CD8-positive, alpha-beta memory T cell (primary cell): ENCODE data around the gene TXNL4A. TPM values are rescaled to one million over a fixed set of nuclear protein-coding genes. Genes with fewer than 3 reads are reported as not detected.
A peak's percentile ranks its signal among the peaks of the same experiment; 100 is the strongest.

Source experiments
- CTCF ChIA-PET: fragments of 350-600 bp; sonication (Branson Sonifier 250); formaldehyde crosslinking; loops from one replicate; lab custom pipeline; 2021; ENCODE audit warnings: antibody characterized with exemption; lab: Charles Lee
- POLR2A ChIA-PET: fragments of 350-600 bp; sonication (Branson Sonifier 250); formaldehyde crosslinking; loops from one replicate; lab custom pipeline; 2021; ENCODE audit warnings: antibody characterized with exemption; lab: Charles Lee
- DNase-seq, 5 donors: peaks; one replicate each; pipeline versions ENCODE4 v3.0.0 to v3.0.0-alpha.2; 2020 to 2022; ENCODE audit warnings: mixed read lengths in 1 of 5
- H3K27ac ChIP-seq: one replicate; pipeline ENCODE4 v1.7.0; 2013; ENCODE audit warnings: low read depth, mild to moderate bottlenecking, low read length, moderate library complexity
- H3K27me3 ChIP-seq: 2 replicates; pipeline ENCODE4 v1.7.0; 2013; ENCODE audit warnings: low read length, mild to moderate bottlenecking; ENCODE audit not compliant: insufficient read depth, poor library complexity, severe bottlenecking
- H3K36me3 ChIP-seq: 2 replicates; pipeline ENCODE4 v1.7.0; 2013; ENCODE audit warnings: mild to moderate bottlenecking, low read length, moderate library complexity; ENCODE audit not compliant: insufficient read depth
- H3K4me1 ChIP-seq: 2 replicates; pipeline ENCODE4 v1.7.0; 2013; ENCODE audit warnings: mild to moderate bottlenecking, low read length, moderate library complexity; ENCODE audit not compliant: insufficient read depth
- H3K4me3 ChIP-seq: 2 replicates; pipeline ENCODE4 v1.7.0; 2013; ENCODE audit warnings: mild to moderate bottlenecking, low read length
- H3K9me3 ChIP-seq: 2 replicates; pipeline ENCODE4 v1.7.0; 2013; ENCODE audit warnings: mild to moderate bottlenecking, low read length
- H3K27ac Mint-ChIP-seq, 8 donors: one replicate each; pipeline ENCODE4 v1.8.0; 2020 to 2021; ENCODE audit warnings: mixed read lengths in 8 of 8, mild to moderate bottlenecking in 6 of 8, inconsistent platforms in 3 of 8, moderate library complexity in 3 of 8
- H3K27me3 Mint-ChIP-seq, 2 donors: one replicate each; pipeline ENCODE4 v1.8.0; 2020 to 2021; ENCODE audit warnings: mixed read lengths in 2 of 2, mild to moderate bottlenecking in 1 of 2, moderate library complexity in 1 of 2
- H3K36me3 Mint-ChIP-seq, 3 donors: one replicate each; pipeline ENCODE4 v1.8.0; 2020 to 2021; ENCODE audit warnings: mixed read lengths in 3 of 3, inconsistent platforms in 1 of 3, mild to moderate bottlenecking in 1 of 3
- H3K4me1 Mint-ChIP-seq, 3 donors: one replicate each; pipeline ENCODE4 v1.8.0; 2020 to 2021; ENCODE audit warnings: mixed read lengths in 3 of 3, inconsistent platforms in 1 of 3, mild to moderate bottlenecking in 1 of 3
- H3K4me3 Mint-ChIP-seq, 7 donors: one replicate each; pipeline ENCODE4 v1.8.0; 2020 to 2021; ENCODE audit warnings: mixed read lengths in 7 of 7, mild to moderate bottlenecking in 6 of 7, moderate library complexity in 4 of 7, inconsistent platforms in 2 of 7
- H3K9me3 Mint-ChIP-seq, 5 donors: one replicate each; pipeline ENCODE4 v1.8.0; 2020 to 2022; ENCODE audit warnings: mixed read lengths in 5 of 5, mild to moderate bottlenecking in 3 of 5, moderate library complexity in 2 of 5, inconsistent platforms in 1 of 5
- polyA plus RNA-seq: library from polyadenylated mRNA; unstranded; fragments of 300-500 nt; fragmentation: Illumina TruSeq; gene quantifications from one replicate; pipeline ENCODE4 v1.2.3, GENCODE V29; 2021
- total RNA-seq, 2 experiments: library from RNA; stranded (reverse); gene quantifications; one replicate each; pipeline ENCODE4 v1.2.3, GENCODE V29; 2021

Gene TXNL4A
- total and polyA plus RNA-seq, 3 experiments from 2014 or later: 198 to 260 (median 202) TPM

DNA sequence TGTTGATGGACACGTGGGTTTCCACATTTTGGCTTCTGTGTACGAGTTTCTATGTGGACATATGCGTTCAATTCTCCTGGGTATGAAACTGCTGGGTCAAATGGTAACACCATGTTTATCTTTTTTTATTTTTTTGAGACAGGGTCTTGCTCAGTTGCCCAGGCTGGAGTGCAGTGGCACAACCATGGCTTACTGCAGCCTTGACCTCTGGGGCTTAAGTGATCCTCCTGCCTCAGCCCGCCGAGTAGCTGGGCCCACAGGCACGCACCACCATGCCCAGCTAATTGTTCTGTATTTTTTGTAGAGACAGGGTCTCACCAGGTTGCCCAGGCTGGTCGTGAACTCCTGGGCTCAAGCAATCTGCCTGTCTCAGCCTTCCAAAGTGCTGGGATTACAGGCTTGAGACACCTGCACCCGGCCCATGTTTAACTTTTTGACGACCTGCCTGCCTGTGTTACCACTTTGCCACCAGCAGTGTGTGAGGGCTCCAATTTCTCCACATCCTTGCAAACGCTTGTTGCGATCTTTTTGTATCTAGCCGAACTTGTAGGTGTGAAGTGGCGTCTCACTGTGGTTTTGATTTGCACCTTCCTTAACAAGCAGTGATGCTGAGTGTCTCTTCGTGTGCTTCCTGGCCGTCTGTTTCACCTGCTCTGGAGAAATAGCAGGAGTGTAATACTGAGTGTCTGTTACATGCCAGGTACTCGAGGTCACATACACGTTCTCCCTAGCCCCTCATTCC is 17.0 kb downstream of the TXNL4A start:
- Histone ChIP-seq H3K27me3 (no peaks in the 10 kb centered on the region), H3K36me3 (peaks cover 24% of the 10 kb centered on the region), H3K9me3 (no peaks in the 10 kb centered on the region), H3K27ac (no peak overlapping the region), H3K4me1 (no peaks in the 10 kb centered on the region), H3K4me3 (no peak overlapping the region)
- Mint-ChIP-seq H3K4me3 (peak overlapping the region in 3 of 7 donors; percentile 7 to 55 (median 23)), H3K27ac (peak overlapping the region; percentile 19 to 86 (median 80)), H3K4me1 (peaks cover 22 to 28% (median 25%) of the 10 kb centered on the region in 3 donors), H3K27me3 (no peaks in the 10 kb centered on the region), H3K36me3 (peaks cover 5 to 75% (median 11%) of the 10 kb centered on the region in 3 donors), H3K9me3 (no peaks in the 10 kb centered on the region)
- ChIA-PET POLR2A (no interaction called here), CTCF (no interaction called here)
- no peak for DNase-seq

- peaks cover 5 to 67% (median 11%) of the 10 kb centered on the region in 3 donors for H3K36me3 Mint-ChIP-seq
- Histone ChIP-seq H3K36me3 (peaks cover 20% of the 10 kb centered on the region), H3K4me3 (no peak overlapping the region), H3K9me3 (no peaks in the 10 kb centered on the region), H3K4me1 (no peaks in the 10 kb centered on the region), H3K27me3 (no peaks in the 10 kb centered on the region), H3K27ac (no peak overlapping the region)
- peak overlapping the region in 4 of 8 donors; percentile 19 to 85 (median 60) for H3K27ac Mint-ChIP-seq
- H3K27me3 Mint-ChIP-seq: no peaks in the 10 kb centered on the region
- H3K4me1 Mint-ChIP-seq: peaks cover 24 to 26% (median 24%) of the 10 kb centered on the region in 3 donors
- POLR2A ChIA-PET: no interaction called here
- no peaks in the 10 kb centered on the region for H3K9me3 Mint-ChIP-seq
- peak overlapping the region in 1 of 7 donors; percentile 29 for H3K4me3 Mint-ChIP-seq
- no peak for DNase-seq
- CTCF ChIA-PET: no interaction called here
Observed at GRCh38 chr18:79970419-79971133, 17.8 kb downstream of the TXNL4A start.

GRCh38 chr18:79965119-79965902 is 23.1 kb downstream of the TXNL4A start:
- no peak overlapping the region for H3K27ac ChIP-seq
- Mint-ChIP-seq H3K27me3 (peaks cover 0 to 7% of the 10 kb centered on the region in 2 donors), H3K4me1 (peaks cover 30 to 48% (median 31%) of the 10 kb centered on the region in 3 donors), H3K4me3 (peak overlapping the region; percentile 79 to 87 (median 84)), H3K36me3 (peaks cover 0 to 21% (median 0%) of the 10 kb centered on the region in 3 donors), H3K27ac (peak overlapping the region; percentile 56 to 94 (median 90)), H3K9me3 (no peaks in the 10 kb centered on the region)
- peak in 1 of 5 donors; percentile 41 for DNase-seq
- POLR2A ChIA-PET: interaction anchor here (1.0 to 1.5 kb wide), 2 partner anchors 20 to 69 kb away, joined by 5 to 6 read pairs; no protein-coding TSS in a partner anchor
- H3K36me3 ChIP-seq: peaks cover under 1% of the 10 kb centered on the region
- peaks cover 28% of the 10 kb centered on the region for H3K4me1 ChIP-seq
- H3K27me3 ChIP-seq: no peaks in the 10 kb centered on the region
- no peaks in the 10 kb centered on the region for H3K9me3 ChIP-seq
- peak overlapping the region; percentile 28 for H3K4me3 ChIP-seq
- CTCF ChIA-PET: interaction anchor here (0.8 to 2.0 kb wide), 3 partner anchors 13 to 20 kb away, joined by 3 to 13 read pairs (median 3); partner anchors contain the start of gene SLC66A2

DNA sequence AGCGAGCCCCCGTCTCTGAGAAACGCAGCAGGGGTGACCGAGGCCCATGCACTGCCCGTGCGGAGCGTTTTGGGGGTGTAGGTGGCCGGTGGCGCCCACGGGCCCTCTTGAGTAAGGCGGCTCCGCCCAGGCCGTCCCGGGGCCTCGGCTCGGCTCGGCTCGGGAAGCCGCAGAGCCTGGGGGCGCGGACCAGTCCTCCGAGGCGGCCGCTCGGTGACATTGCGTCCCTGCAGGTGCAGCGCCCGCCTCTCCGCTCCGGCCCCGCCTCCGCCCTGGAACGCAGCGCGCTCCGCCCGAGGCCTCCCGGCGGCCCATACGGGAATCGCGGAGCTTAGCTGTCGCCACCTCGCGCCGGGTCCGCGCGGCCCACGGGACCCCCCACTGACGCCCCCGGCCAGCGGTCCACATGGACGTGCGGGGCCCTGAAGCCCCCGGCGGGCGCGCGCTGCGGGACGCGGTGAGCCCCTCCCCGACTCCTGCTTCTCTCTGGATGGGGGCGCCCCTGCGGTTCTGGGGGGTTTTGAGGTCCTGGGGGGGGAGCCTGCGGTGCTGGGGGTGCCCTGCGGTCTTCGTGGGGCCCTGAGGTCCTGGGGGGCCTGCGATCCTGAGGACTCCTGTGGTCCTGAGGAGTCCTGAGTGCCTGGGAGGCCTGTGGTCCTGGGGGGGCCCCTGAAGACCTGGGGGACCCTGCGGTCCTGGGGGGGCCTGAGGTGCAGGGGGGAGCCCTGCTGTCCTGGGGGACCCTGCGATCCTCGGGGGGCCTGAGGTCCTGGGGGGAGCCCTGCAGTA is 23.8 kb downstream of the TXNL4A start, which contains the start of gene HSBP1L1:
Gene HSBP1L1, plus strand, starts transcription at position 314 of the 789 bp plus-strand sequence. Its CDS starts 93 bp downstream, at position 407.
- H3K9me3 Mint-ChIP-seq: no peaks in the 10 kb centered on the region
- Histone ChIP-seq H3K36me3 (no peaks in the 10 kb centered on the region), H3K9me3 (no peaks in the 10 kb centered on the region), H3K27ac (no peak within 1 kb of the TSS), H3K27me3 (no peaks in the 10 kb centered on the region), H3K4me1 (peaks cover 34% of the 10 kb centered on the region), H3K4me3 (peak within 1 kb of the TSS; percentile 28)
- H3K27me3 Mint-ChIP-seq: peaks cover 0 to 7% of the 10 kb centered on the region in 2 donors
- H3K4me1 Mint-ChIP-seq: peaks cover 33 to 51% (median 34%) of the 10 kb centered on the region in 3 donors
- POLR2A ChIA-PET: interaction anchor here (1.0 to 1.6 kb wide), 2 partner anchors 13 to 69 kb away, joined by 5 to 6 read pairs; partner anchors contain the start of gene SLC66A2
- peak within 1 kb of the TSS; percentile 82 to 98 (median 96) for H3K27ac Mint-ChIP-seq
- peak within 1 kb of the TSS; percentile 81 to 87 (median 85) for H3K4me3 Mint-ChIP-seq
- CTCF ChIA-PET: interaction anchor here (0.8 to 2.0 kb wide), 4 partner anchors 8 to 20 kb away, joined by 3 to 13 read pairs (median 3); partner anchors contain the start of gene SLC66A2
- peaks cover 0 to 15% (median 0%) of the 10 kb centered on the region in 3 donors for H3K36me3 Mint-ChIP-seq
- DNase-seq: peak; percentile 50 to 79 (median 61)

DNA sequence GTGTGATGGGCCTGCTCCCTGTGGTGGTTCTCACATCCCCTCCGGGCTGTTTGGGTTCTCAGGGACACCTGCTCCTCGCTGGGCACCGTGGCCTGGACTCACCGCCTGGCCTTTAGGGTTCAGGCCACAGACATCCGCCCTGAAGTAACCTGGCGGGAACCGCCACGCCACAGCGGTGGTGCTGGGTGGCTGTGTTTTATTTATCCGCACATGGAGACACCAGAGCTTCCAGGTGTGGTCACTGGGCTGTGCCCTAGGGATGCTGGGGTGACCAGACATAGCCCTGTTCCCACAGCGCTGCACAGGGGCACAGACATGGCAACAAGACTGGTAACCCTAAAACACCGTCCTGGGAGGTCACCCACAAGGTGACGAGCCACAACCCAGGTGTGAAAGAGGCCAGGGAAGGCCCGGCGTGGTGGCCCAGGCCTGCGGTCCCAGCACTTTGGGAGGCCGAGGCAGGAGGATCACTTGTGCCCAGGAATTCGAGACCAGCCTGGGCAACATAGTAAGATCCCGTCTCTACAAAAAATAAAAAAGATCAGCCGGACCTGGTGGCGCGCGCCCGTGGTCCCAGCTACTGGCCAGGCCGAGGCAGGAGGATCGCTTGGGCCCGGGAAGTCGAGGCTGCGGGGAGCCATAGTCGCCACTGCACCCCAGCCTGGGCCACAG is 24.6 kb downstream of the TXNL4A start:
- no peaks in the 10 kb centered on the region for H3K27me3 ChIP-seq
- Mint-ChIP-seq H3K9me3 (no peaks in the 10 kb centered on the region), H3K27me3 (peaks cover 0 to 7% of the 10 kb centered on the region in 2 donors), H3K36me3 (peaks cover 0 to 14% (median 0%) of the 10 kb centered on the region in 3 donors), H3K4me3 (peak overlapping the region; percentile 78 to 86 (median 84)), H3K4me1 (peaks cover 32 to 49% (median 34%) of the 10 kb centered on the region in 3 donors), H3K27ac (peak overlapping the region; percentile 82 to 98 (median 96))
- no peak for DNase-seq
- H3K27ac ChIP-seq: no peak overlapping the region
- H3K4me1 ChIP-seq: peaks cover 35% of the 10 kb centered on the region
- H3K9me3 ChIP-seq: no peaks in the 10 kb centered on the region
- H3K4me3 ChIP-seq: peak overlapping the region; percentile 28
- H3K36me3 ChIP-seq: no peaks in the 10 kb centered on the region
- ChIA-PET POLR2A (interaction anchor here (0.7 to 1.6 kb wide), 5 partner anchors 11 to 565 kb away, joined by 3 to 6 read pairs (median 4); partner anchors contain the start of genes SLC66A2 and TXNL4A), CTCF (interaction anchor here (0.8 to 2.0 kb wide), 5 partner anchors 9 to 21 kb away, joined by 3 to 13 read pairs (median 3); partner anchors contain the start of gene SLC66A2)

DNA sequence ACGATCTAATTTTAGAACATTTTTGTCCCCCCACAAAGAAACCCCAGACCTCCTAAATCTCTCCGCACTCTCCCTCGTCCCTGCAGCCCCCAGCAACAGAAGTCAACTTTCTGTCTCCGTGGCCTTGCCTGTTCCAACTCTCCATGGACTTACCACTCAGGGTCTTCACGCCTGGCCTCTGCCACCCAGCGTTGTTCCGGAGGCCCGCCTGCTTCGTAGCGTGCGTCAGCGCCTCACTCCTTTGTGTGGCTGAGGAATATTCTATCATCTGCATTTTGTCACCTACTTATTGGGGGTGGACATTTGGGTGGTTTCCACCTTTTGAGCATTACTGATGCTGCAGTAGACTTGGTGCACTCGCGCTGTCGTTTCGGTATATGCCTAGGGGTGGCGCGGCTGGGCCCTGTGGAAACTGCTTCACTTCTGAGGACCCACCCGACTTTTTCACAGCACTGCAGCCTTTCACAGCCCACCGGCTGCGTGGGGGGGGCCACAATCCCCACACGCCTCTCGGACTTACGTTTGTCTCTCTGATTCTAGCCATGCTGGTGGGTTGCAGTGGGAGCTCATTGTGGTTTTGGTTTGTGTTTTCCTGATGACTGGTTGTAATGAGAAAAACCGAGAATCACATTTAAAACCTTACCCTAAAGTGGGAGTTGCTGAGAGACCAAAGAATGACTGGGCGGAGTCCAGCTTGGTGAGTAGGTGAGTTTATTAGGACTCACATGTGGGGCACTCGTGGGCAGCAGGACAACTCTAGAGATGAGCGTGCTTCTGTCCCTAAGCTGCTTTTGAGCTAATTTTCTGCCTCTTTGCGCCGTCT is 25.3 kb downstream of the TXNL4A start:
- ChIA-PET CTCF (interaction anchor here (0.9 to 2.0 kb wide), 5 partner anchors 10 to 22 kb away, joined by 3 to 13 read pairs (median 4); partner anchors contain the start of gene SLC66A2), POLR2A (interaction anchor here (0.7 to 1.6 kb wide), 4 partner anchors 11 to 565 kb away, joined by 3 to 6 read pairs (median 4); partner anchors contain the start of genes SLC66A2 and TXNL4A)
- Mint-ChIP-seq H3K4me1 (peaks cover 32 to 48% (median 34%) of the 10 kb centered on the region in 3 donors), H3K27me3 (peaks cover 0 to 7% of the 10 kb centered on the region in 2 donors), H3K27ac (peak overlapping the region; percentile 82 to 98 (median 96)), H3K9me3 (no peaks in the 10 kb centered on the region), H3K4me3 (peak overlapping the region; percentile 78 to 86 (median 84)), H3K36me3 (peaks cover 0 to 12% (median 0%) of the 10 kb centered on the region in 3 donors)
- peak in 4 of 5 donors; percentile 63 to 82 (median 66) for DNase-seq
- H3K27ac ChIP-seq: no peak overlapping the region
- H3K27me3 ChIP-seq: no peaks in the 10 kb centered on the region
- no peaks in the 10 kb centered on the region for H3K36me3 ChIP-seq
- peak overlapping the region; percentile 28 for H3K4me3 ChIP-seq
- no peaks in the 10 kb centered on the region for H3K9me3 ChIP-seq
- peaks cover 35% of the 10 kb centered on the region for H3K4me1 ChIP-seq
